ENCODE results near the gene TMEM214.

DNA sequence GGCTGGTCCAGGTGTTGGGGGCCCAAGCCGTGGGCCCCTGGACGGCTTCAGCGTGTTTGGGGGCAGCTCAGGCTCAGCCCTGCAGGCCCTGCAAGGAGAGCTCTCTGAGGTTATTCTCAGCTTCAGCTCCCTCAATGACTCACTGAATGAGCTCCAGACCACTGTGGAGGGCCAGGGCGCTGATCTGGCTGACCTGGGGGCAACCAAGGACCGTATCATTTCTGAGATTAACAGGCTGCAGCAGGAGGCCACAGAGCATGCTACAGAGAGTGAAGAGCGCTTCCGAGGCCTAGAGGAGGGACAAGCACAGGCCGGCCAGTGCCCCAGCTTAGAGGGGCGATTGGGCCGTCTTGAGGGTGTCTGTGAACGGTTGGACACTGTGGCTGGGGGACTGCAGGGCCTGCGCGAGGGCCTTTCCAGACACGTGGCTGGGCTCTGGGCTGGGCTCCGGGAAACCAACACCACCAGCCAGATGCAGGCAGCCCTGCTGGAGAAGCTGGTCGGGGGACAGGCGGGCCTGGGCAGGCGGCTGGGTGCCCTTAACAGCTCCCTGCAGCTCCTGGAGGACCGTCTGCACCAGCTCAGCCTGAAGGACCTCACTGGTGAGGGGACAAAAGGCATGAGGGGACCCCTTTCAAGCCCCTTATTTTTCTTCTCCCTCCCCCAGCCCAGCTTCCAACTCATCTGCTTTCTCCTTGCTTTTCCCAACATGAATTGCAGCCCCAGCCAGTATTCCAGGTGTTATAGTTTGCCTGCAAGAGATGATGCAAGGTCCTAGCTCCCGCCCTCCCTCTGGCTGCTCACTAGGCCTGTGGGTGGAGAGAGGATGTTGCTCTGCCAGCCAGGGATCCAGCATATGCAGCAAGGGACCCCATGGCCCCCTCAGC is 50.9 kb downstream of the TMEM214 start:
- TF ChIP-seq EZH2 (IDR thresholded peaks at IDR 0.05; ENCODE audit: low read length): no peak
- TF ChIP-seq CTCF (optimal IDR thresholded peaks at IDR 0.05 in 1 of 3, IDR thresholded peaks at IDR 0.05 in 1 of 3, conservative IDR thresholded peaks at IDR 0.05 in 1 of 3; ENCODE audit: extremely low read depth in 1 of 3, insufficient read depth in 2 of 3, low read length in 3 of 3): no peak
